DOHH2 (cell line): ENCODE measurements around the gene HRK.

Experiments
- CTCF ChIP-seq: fragments of 200-600 bp; sonication (generic); IDR thresholded peaks from one replicate; pipeline ENCODE4 v1.5.1; 2014; ENCODE audit warnings: antibody characterized with exemption, mild to moderate bottlenecking, low read depth, low read length; ENCODE audit not compliant: poor library complexity, severe bottlenecking
- EZH2phosphoT487 ChIP-seq: fragments of 200-600 bp; sonication (generic); IDR thresholded peaks from 2 replicates; pipeline ENCODE4 v1.6.1; 2017; ENCODE audit warnings: borderline replicate concordance, mild to moderate bottlenecking, antibody characterized with exemption, low read length, moderate library complexity, mixed read lengths

- TF ChIP-seq CTCF (no peak), EZH2phosphoT487 (no peak)
These were observed 25.0 kb upstream of the HRK start for GRCh38 chr12:116906285-116906684.
